CD1c-positive myeloid dendritic cell (primary cell): Measurements from ENCODE around the gene INHBA.

Source experiments
- DNase-seq: peaks from one replicate; pipeline ENCODE4 v3.0.0-alpha.2; 2016; ENCODE audit errors: extremely low spot score

The INHBA gene

GRCh38 chr7:41711283-41712064 lies 8.6 kb upstream of the INHBA start:
- no peak for DNase-seq

GRCh38 chr7:41710838-41711237 lies 7.9 kb upstream of the INHBA start:
- no peak for DNase-seq

- peak; percentile 84 for DNase-seq
These were observed 6.7 kb upstream of the INHBA start for GRCh38 chr7:41709621-41710020.

GRCh38 chr7:41708581-41709358 lies 5.9 kb upstream of the INHBA start:
- no peak for DNase-seq

GRCh38 chr7:41706228-41706930 lies 3.5 kb upstream of the INHBA start:
- DNase-seq: no peak

GRCh38 chr7:41705109-41705901 lies 2.4 kb upstream of the INHBA start:
- peak; percentile 90 for DNase-seq

- no peak for DNase-seq
These were observed 1.6 kb downstream of the INHBA start for GRCh38 chr7:41701068-41701941.

- DNase-seq: no peak
These were observed 2.8 kb downstream of the INHBA start for GRCh38 chr7:41700044-41700471.

- peak; percentile 28 for DNase-seq
These were observed 3.4 kb downstream of the INHBA start for GRCh38 chr7:41699516-41699915.

- DNase-seq: no peak
These were observed 4.2 kb downstream of the INHBA start for GRCh38 chr7:41698726-41699125.

- no peak for DNase-seq
These were observed 4.8 kb downstream of the INHBA start for GRCh38 chr7:41698114-41698513.

- DNase-seq: peak; percentile 67
These were observed 6.5 kb downstream of the INHBA start for GRCh38 chr7:41696323-41696916.

- DNase-seq: no peak
These were observed 7.1 kb downstream of the INHBA start for GRCh38 chr7:41695661-41696322.

GRCh38 chr7:41694495-41694894 lies 8.4 kb downstream of the INHBA start:
- DNase-seq: no peak

GRCh38 chr7:41693150-41693997 lies 9.5 kb downstream of the INHBA start:
- DNase-seq: no peak

- DNase-seq: no peak
These were observed 10.6 kb downstream of the INHBA start for GRCh38 chr7:41692251-41692650.

GRCh38 chr7:41691286-41692190 lies 11.4 kb downstream of the INHBA start:
- no peak for DNase-seq

GRCh38 chr7:41689815-41690214 lies 13.1 kb downstream of the INHBA start:
- DNase-seq: no peak
